Urothelium cell line (cell line): ENCODE data around the gene ATG2A.
A peak's percentile ranks its signal among the peaks of the same experiment; 100 is the strongest.

Source experiments
- DNase-seq: peaks from one replicate; pipeline ENCODE4 v3.0.0; 2011; ENCODE audit warnings: low spot score, mixed read lengths
- FAIRE-seq: peaks from 2 replicates; lab custom pipeline; 2011; peaks lifted over from hg19 to GRCh38; lab: Jason Lieb, UNC

The ATG2A gene

GRCh38 chr11:64925536-64926436, 8.8 kb upstream of the ATG2A start:
- FAIRE-seq (no peak), DNase-seq (no peak)

GRCh38 chr11:64924910-64925284, 7.9 kb upstream of the ATG2A start:
- DNase-seq = peak; percentile 32
- FAIRE-seq = no peak

- FAIRE-seq = peak; percentile 66
- peak; percentile 98 for DNase-seq
Observed at GRCh38 chr11:64923944-64924909, 7.2 kb upstream of the ATG2A start, which contains the start of gene PPP2R5B. Gene PPP2R5B (plus strand): TSS chr11:64924689. CDS start chr11:64925735, 1,046 bp downstream.

- DNase-seq = no peak
- FAIRE-seq = no peak
Observed at GRCh38 chr11:64923151-64923661, 6.2 kb upstream of the ATG2A start.

GRCh38 chr11:64921384-64921783, 4.4 kb upstream of the ATG2A start:
- FAIRE-seq (no peak), DNase-seq (no peak)

GRCh38 chr11:64920124-64920523, 3.1 kb upstream of the ATG2A start:
- DNase-seq = no peak
- FAIRE-seq = no peak

- FAIRE-seq = no peak
- DNase-seq = no peak
Observed at GRCh38 chr11:64919627-64920026, 2.6 kb upstream of the ATG2A start.

GRCh38 chr11:64918017-64918416, 1.0 kb upstream of the ATG2A start:
- no peak for DNase-seq
- FAIRE-seq = no peak

GRCh38 chr11:64917663-64917995, 620 bp upstream of the ATG2A start:
- no peak for DNase-seq
- no peak for FAIRE-seq

- FAIRE-seq = no peak
- peak; percentile 44 for DNase-seq
Observed at GRCh38 chr11:64916040-64916774, 802 bp downstream of the ATG2A start.

GRCh38 chr11:64915376-64915887, 1.6 kb downstream of the ATG2A start:
- DNase-seq (no peak), FAIRE-seq (no peak)

- FAIRE-seq = no peak
- DNase-seq = no peak
Observed at GRCh38 chr11:64914123-64914522, 2.9 kb downstream of the ATG2A start.

- FAIRE-seq (no peak), DNase-seq (no peak)
Observed at GRCh38 chr11:64913171-64913727, 3.8 kb downstream of the ATG2A start.

GRCh38 chr11:64911689-64912088, 5.3 kb downstream of the ATG2A start:
- FAIRE-seq (no peak), DNase-seq (no peak)

- FAIRE-seq (no peak), DNase-seq (no peak)
Observed at GRCh38 chr11:64911142-64911541, 5.9 kb downstream of the ATG2A start.

GRCh38 chr11:64910451-64911093, 6.4 kb downstream of the ATG2A start:
- FAIRE-seq = no peak
- no peak for DNase-seq

- no peak for DNase-seq
- FAIRE-seq = no peak
Observed at GRCh38 chr11:64909653-64910343, 7.2 kb downstream of the ATG2A start.

GRCh38 chr11:64908766-64909165, 8.2 kb downstream of the ATG2A start:
- no peak for DNase-seq
- no peak for FAIRE-seq

- no peak for FAIRE-seq
- DNase-seq = no peak
Observed at GRCh38 chr11:64906314-64906635, 10.7 kb downstream of the ATG2A start.
